Ecto neural progenitor cell (in vitro differentiated cells): Measurements from ENCODE around the gene SPAG9.
A peak's percentile ranks its signal among the peaks of the same experiment; 100 is the strongest.
"Not testable (repeated sequence)": the region's sequence is repeated elsewhere in the genome, so short reads cannot be mapped to it uniquely, and the experiment has no call there.

Experiments used
- DNase-seq: peaks from one replicate; pipeline ENCODE4 v3.0.0-alpha.2; 2018; ENCODE audit warnings: low spot score

The SPAG9 gene

DNA sequence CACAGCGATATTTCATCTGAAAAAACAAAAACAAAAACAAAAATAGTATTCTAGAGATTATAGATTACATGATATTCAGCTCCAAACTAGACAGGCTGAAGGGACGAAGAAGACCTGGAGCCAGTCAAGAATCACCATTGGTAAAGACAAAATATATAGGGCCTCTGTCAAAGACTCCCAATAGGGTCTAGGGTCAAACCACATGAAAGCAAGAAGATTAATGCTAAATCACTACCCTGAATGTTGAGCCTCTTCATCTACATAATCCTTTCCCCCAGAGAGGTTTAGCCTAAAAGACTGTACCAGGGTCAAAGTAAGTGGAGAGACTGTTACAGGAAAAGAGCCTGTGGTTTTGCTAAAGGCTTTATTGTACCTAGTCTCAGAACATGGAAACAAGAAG is 21.9 kb upstream of the SPAG9 start:
- no peak for DNase-seq

DNA sequence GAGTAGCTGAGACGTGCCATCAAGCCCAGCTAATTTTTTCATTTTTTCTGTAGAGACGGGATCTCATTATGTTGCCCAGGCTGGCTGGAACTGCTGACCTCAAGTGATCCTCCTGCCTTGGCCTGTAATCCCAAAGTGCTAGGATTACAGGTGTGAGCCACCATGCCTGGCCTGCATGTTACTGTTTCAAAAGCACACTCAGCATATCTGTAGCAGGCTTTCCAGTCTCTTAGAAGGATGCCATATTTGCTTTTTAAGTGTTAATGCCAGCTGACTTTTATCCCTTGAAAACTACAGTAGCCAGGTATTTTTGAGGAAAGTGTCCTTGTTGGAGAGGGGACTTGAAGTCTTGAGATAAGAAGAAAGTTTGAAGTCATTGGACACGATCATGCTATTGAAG is 15.3 kb upstream of the SPAG9 start:
- DNase-seq, result no peak

DNA sequence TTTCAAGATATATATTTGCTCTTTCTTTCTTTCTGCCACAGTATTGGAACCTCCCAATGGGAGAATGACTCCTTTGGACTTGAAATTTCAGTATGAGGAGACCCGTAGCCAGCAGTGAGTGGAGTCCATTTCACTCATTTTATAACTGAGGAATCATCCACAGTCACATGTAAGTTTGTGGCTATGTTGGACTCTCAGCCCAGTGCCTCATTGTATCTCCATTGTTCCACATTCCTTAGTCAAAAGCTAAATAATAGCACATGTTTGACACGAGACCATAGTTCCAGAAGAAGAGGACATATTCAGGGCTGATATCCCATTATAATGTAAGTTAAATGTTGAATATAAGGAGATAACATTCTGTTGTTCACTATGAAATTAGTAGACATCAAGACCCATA is 12.7 kb upstream of the SPAG9 start:
- DNase-seq, result no peak

DNA sequence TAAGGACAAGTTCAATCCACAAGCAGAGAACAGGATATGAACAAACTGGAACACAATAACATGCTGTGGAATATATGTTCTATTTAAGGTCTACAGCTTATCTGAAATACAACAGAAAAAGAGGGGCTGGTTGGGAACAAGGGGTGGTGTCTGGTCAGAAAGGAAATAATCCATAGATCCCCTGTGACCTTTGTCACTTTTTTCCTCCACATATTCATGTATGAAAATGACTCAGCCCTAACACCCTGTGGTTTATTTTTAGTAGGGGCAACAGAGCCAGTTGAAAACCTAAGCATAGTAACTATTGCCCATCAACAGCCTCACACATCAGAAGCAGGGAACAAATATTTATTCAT is 12.3 kb upstream of the SPAG9 start:
- DNase-seq, result no peak

DNA sequence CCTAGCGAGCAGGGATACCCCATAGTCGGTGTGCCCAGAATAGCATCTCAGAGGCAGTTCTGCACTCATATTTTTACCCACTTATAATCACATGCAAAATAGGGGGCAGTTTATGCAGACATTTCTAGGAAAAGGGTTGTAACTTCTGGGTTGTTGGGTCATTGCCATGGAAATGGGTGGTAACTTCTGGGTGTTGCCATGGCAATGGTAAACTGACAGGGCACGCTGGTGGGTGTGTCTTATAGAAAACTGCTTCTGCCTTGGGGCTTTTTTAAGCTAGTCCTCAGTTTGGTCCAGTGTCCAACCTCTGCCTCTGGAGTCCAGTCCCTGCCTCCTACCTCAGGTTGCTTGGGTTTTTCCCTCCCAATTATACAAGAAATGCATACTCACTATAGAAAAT is 7.4 kb upstream of the SPAG9 start:
- no peak for DNase-seq

DNA sequence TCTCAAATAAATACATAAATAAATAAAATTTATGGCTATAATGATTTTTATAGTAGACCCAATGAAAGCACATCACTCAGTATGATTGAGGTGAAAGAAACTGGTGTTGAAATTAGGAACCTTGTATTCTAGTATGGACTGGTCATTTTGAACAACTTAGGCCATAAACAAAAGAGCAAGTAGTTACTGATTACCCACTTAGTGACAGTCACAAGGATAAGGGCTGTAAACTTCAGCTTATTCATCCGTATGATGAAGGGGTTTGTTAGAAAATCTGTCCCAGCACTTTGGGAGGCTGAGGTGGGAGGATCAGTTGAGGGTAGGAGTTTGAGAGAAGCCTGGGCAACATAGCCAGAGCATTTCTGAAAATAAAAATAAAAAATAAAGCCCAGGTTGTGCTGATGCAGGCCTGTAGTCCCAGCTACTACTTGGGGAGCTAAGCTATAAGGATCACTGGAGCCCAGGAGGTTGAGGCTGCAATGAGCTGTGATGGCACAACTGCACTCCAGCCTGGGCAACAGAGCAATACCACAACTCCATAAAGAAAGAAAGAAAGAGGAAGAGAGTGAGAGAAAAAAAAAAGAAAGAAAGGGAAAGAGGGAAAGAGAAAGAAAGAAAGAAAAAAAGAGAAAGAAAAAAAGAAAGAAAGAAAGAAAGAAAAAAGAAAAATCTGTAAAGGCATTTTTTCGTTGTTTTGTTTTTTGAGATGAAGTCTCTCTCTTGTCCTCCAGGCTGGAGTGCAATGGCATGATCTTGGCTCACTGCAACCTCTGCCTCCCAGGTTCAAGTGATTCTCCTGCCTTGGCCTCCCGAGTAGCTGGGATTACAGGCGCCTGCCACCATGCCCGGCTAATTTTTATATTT is 4.2 kb upstream of the SPAG9 start:
- no peak for DNase-seq

DNA sequence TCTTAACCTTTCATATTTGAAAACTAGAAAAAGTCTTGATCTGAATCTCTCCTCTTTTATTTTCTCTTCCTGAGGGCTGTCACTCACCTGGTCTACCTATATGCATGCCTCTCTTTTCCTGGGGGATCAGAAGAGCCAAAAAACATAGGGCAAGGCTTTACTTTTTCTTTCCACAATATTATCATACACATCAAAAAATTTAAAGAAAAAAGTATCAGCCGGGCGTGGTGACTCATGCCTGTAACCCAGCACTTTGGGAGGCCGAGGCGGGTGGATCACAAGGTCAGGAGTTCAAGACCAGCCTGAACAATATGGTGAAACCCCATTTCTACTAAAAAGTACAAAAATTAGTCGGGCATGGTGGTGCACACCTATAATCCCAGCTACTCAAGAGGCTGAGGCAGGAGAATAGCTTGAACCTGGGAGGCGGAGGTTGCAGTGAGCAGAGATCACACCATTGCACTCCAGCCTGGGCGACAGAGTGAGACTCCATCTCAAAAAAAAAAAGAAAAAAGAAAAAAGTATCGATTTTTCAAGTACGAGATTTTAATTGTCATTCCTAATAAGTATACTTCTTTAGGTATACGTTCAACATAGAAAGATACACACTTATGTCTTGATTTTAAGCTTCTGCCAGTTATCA is 1.9 kb upstream of the SPAG9 start:
- DNase-seq, result not testable (repeated sequence)

DNA sequence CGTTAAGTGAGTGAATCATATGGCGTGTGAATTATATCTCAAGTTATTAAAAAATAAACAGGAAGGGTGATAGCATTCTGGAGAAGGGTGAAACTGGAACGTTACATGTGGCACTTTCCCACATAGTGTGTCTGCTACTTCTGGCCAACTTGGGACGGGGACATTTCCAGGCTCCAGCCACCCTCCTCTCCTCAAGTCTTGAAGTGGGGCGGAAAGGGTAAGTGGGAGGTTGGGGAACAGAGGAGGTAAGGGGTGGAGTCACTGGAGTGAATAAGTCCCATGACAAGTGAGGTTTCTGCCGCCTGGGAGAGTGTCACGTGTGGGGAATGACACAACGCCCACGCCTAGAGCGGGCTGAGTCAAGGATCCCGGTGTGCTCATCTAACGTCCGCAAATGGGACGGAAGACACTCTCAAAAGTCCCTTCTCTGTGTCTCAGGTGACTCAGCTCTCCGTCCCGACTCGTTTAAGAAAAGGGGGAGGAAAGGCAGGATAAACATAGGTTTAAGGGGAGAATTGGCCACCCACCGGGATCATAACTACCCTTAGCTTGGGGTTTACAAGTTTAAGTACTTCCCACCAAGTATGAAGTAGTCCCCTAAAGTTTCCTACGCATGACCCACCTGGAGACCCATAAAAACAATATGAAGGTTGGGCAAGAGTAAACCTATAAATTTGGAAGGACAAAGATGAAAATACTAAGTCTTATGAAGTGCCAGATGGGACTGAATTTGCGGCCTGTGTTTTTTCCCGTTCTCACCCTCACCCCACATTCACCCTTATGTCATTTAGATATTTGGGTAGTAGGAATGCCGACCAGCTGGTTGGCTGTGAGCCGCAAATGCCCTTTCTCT is 1.2 kb upstream of the SPAG9 start:
- DNase-seq, result peak; percentile 76

- no peak for DNase-seq
Observed at GRCh38 chr17:51120357-51120738, 320 bp downstream of the SPAG9 start.

- peak; percentile 79 for DNase-seq
Observed at GRCh38 chr17:51119415-51120356, 982 bp downstream of the SPAG9 start.

GRCh38 chr17:51118330-51119195 is 2.1 kb downstream of the SPAG9 start:
- no peak for DNase-seq

GRCh38 chr17:51115179-51115578 is 5.5 kb downstream of the SPAG9 start:
- DNase-seq, result no peak

GRCh38 chr17:51112303-51113222 is 8.1 kb downstream of the SPAG9 start:
- not testable (repeated sequence) for DNase-seq

- DNase-seq, result no peak
Observed at GRCh38 chr17:51107778-51108177, 12.9 kb downstream of the SPAG9 start.

- DNase-seq, result no peak
Observed at GRCh38 chr17:51103451-51103850, 17.2 kb downstream of the SPAG9 start.

DNA sequence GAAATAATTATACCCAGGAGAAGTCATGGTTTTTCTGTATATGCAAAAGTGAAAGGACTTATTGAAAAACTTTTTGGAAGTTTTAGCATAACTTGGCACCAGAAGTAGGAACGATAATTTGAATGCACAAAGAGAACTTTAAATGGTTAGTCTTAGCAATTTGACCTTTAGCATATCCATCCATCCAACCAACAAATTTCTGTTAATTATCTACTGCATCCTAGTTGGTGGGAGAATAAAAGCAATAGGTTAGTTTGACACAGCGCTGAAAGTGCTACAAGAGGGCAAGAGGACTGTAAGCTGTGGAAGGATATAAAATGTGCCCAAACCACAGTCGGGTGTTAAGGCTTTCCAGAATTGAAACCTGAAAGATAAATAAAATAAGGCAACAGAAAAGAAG is 17.6 kb downstream of the SPAG9 start:
- DNase-seq, result no peak

- no peak for DNase-seq
Observed at GRCh38 chr17:51097708-51098446, 22.8 kb downstream of the SPAG9 start.

GRCh38 chr17:51091635-51092034 is 29.0 kb downstream of the SPAG9 start:
- no peak for DNase-seq

DNA sequence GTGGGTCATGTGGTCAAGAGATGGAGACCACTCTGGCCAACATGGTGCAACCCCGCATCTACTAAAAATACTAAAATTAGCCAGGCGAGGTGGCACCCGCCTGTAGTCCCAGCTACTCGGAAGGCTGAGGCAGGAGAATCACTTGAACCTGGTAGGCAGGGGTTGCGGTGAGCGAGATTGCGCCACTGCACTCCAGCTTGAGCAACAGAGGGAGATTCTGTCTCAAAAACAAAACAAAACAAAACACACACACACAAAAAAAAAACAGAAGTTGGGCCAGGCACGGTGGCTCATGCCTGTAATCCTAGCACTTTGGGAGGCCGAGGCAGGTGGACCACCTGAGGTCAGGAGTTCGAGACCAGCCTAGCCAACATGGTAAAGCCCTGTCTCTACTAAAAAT is 31.8 kb downstream of the SPAG9 start:
- DNase-seq, result not testable (repeated sequence)
